Fibroblast of peridontal ligament (primary cell): ENCODE results near the gene CORO2A.
"Not testable (repeated sequence)": the region's sequence is repeated elsewhere in the genome, so short reads cannot be mapped to it uniquely, and the experiment has no call there.

ENCODE experiments used
- DNase-seq: peaks from one replicate; pipeline ENCODE4 v3.0.0-alpha.2; 2010; ENCODE audit errors: extremely low read depth

Gene CORO2A

GRCh38 chr9:98084396-98084795, 108.0 kb downstream of the CORO2A start:
- no peak for DNase-seq

- DNase-seq: no peak
Measured at GRCh38 chr9:98083566-98084183, 108.8 kb downstream of the CORO2A start.

DNA sequence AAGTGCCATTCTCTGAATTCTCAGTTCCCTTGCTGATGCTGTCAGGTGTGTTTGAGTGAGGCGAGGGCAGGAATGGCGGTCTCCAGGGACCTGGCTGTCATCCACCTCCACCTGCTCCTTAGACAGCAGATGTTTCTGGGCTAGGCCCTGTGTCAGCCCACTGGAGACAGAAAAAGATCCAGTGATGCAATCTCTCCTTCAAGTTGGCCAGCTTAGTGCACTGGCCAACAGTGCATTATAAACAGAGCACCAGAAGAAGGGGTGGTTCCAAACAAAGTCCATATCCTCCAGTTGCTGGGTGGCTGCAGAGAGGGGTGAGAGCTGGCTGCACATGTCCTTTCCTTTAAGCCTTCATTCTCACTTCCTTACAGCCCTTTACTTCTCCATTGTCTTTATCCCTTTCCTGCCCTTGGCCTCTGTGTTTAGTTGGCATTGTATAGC, 109.4 kb downstream of the CORO2A start:
- DNase-seq: peak; percentile 57

GRCh38 chr9:98081477-98082219, 110.8 kb downstream of the CORO2A start:
- no peak for DNase-seq

DNA sequence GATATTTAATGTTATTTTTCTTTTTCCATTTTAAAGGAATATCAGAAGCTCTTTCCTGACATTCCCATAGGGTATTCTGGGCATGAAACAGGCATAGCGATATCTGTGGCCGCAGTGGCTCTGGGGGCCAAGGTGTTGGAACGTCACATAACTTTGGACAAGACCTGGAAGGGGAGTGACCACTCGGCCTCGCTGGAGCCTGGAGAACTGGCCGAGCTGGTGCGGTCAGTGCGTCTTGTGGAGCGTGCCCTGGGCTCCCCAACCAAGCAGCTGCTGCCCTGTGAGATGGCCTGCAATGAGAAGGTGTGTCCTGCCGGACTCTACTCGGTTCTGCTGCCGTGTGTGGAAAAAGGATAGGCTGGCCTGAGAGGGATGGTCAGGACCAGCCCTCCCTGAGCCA, 111.7 kb downstream of the CORO2A start:
- DNase-seq: no peak

DNA sequence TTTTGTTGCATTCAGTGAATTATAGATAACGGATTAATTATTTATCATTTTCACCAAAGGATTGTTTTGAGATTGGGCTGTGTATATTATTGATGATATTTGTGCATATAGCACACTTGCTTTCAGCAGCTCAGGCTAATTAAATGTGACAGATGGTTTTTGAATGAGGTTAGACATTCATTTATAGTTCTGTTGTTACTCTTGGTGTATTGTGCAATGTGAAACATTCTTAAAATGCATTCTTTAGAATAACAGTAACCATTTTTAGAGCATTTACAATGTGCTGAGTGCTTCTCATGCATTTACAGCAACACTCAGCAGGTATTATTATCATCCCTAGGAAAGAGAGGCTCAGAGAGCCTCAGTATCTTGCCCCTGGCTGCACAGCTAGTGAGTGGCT, 112.1 kb downstream of the CORO2A start:
- DNase-seq: peak; percentile 73

- DNase-seq: no peak
Measured at GRCh38 chr9:98078895-98079294, 113.5 kb downstream of the CORO2A start.

- not testable (repeated sequence) for DNase-seq
Measured at GRCh38 chr9:98076514-98076890, 115.9 kb downstream of the CORO2A start.

- DNase-seq: peak; percentile 89
Measured at GRCh38 chr9:98075332-98075805, 117.1 kb downstream of the CORO2A start.

- peak; percentile 74 for DNase-seq
Measured at GRCh38 chr9:98074115-98074990, 118.1 kb downstream of the CORO2A start.

DNA sequence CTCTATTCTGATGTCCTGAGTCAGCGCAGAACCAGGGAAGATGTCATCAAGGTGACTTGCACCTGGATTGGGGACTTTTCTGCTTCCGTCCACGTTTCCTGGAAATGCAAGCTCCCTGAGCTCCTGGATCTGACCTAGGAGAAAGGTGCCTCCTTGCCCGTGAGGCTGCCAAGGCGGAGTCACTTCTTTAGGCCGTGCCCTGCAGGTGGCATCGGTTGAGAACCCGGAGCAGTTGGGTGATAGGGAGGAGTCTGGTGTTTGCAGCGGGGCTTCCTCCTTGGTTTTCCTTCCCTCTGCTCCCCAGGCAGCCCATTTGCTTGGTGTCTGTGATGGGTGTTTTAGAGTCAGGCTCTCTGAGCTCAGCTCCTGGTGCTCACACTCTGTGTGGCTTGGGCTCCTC, 120.7 kb downstream of the CORO2A start:
- DNase-seq: no peak
